NCI-H510A treated with DMSO at 0.1 percent for 48 hours (cell line): Measurements from ENCODE around the gene ROBO2.

Source experiments
- DNase-seq: peaks from one replicate; lab custom pipeline; 2025; lab: John Stamatoyannopoulos, UW

The ROBO2 gene, protein sequence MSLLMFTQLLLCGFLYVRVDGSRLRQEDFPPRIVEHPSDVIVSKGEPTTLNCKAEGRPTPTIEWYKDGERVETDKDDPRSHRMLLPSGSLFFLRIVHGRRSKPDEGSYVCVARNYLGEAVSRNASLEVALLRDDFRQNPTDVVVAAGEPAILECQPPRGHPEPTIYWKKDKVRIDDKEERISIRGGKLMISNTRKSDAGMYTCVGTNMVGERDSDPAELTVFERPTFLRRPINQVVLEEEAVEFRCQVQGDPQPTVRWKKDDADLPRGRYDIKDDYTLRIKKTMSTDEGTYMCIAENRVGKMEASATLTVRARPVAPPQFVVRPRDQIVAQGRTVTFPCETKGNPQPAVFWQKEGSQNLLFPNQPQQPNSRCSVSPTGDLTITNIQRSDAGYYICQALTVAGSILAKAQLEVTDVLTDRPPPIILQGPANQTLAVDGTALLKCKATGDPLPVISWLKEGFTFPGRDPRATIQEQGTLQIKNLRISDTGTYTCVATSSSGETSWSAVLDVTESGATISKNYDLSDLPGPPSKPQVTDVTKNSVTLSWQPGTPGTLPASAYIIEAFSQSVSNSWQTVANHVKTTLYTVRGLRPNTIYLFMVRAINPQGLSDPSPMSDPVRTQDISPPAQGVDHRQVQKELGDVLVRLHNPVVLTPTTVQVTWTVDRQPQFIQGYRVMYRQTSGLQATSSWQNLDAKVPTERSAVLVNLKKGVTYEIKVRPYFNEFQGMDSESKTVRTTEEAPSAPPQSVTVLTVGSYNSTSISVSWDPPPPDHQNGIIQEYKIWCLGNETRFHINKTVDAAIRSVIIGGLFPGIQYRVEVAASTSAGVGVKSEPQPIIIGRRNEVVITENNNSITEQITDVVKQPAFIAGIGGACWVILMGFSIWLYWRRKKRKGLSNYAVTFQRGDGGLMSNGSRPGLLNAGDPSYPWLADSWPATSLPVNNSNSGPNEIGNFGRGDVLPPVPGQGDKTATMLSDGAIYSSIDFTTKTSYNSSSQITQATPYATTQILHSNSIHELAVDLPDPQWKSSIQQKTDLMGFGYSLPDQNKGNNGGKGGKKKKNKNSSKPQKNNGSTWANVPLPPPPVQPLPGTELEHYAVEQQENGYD (N-terminal part only)

GRCh38 chr3:77039606-77040171 lies at the start of gene ROBO2:
TSS of gene ROBO2 (plus strand) at chr3:77040099. CDS start at chr3:77040786, 687 bp downstream.
- peak; percentile 45 for DNase-seq

GRCh38 chr3:76990606-76991005 lies 49.3 kb upstream of the ROBO2 start:
- DNase-seq = no peak

- no peak for DNase-seq
Observed at GRCh38 chr3:76991165-76991564, 48.7 kb upstream of the ROBO2 start.

DNA sequence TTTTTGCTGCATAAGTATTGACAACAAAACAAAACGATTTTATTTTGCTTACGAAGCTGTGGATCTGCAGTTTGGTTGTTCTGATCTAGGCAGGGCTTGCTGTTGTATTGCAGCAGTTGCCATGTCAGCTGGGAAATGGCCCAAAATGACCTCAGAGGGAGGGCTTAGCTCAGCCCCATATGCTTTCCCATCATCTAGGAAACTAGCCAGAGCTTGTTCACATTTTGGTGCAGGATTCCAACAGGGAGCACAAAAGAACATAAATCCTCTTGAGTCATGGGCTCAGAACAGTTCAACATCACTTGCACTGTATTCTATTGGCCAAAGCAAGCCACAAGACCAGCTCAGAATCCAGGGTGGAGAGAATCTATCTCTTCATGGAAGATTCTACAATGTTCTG lies 42.2 kb upstream of the ROBO2 start:
- DNase-seq = no peak

GRCh38 chr3:76998555-76998954 lies 41.3 kb upstream of the ROBO2 start:
- no peak for DNase-seq

DNA sequence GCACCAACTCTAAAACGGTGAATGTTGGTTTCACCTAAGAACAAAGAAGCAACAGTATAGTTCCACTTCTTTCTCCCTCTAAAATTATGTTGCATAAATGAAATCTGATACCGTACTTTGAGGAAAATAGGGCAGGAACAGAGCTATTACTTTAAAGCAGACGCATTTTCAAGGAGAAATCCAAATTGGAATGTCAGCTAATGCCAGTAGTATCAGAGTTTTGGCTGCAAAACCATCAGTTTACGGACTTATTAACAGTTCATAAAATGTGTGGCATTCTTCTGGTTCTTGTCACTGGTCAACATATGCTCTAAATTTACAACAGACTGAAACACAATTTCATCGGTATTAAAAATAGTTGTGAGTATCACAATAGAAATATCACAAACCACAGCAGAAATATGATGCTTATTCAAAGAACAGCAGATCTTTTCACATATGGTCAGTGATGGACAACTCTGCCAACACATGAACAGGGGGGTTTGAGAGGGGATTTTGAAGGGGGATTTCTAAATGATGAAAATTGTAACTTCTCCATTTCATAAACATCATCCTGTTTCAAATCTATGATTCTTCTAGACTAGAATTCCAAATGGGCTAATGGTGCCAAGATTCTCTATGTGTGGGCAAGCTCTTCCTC lies 38.7 kb upstream of the ROBO2 start:
- DNase-seq = no peak

DNA sequence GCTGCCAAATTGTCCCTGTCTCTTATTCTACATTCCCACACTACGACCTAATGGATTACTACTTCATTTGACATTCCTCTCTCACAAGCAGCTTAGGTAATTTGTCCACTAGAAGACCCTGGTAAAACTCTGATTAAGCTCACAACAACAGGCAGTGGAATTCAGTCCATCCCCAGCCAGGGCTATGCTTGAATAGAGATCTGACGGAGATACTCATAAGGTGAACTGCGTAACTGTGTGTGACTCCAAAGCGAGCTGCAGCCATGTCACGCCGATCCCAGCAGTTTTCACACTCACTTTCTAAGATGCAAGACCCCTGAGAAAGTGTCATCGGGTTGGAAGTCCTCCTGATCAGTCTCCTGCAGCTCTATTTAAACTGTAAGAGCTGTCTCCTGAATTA lies 25.7 kb upstream of the ROBO2 start:
- no peak for DNase-seq

DNA sequence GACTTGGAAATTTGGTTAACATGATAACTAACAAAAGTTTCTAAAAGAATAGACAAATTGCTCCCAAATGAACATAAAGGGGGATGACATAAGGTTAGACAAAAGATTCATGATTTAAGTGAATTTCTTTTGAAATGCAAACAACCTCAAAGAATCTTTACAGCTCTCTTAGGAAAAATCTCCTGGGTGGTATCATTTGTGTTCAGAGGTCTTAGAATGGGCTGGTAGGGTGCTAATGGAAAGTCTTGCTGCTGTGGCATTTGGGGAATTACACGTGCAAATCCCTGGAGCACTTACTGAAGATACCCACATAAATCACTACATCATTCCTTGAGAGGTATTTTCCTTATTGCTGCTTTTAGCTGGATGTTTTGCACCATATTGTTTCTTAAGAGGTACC lies 14.4 kb upstream of the ROBO2 start:
- no peak for DNase-seq

- DNase-seq = no peak
Observed at GRCh38 chr3:77026904-77027634, 12.8 kb upstream of the ROBO2 start.

DNA sequence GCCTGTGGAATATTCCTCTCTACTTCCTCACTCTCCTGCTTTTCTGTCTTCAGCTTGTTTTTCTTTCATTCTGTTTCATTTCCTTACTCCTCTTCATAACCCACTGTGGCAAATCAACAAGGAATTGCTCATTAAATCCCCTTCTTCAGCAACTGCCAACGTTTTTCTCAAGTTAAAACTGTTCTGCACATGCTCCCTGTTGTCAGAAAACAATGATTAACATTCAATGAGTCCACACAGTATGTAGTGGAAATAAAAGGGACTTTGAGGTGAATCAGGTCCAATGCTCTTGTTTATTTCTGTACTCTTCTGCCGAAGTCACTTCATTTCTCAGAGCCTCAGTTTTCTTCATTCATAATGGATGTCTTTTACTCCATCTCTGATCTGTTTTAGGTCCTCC lies 11.9 kb upstream of the ROBO2 start:
- DNase-seq = no peak

DNA sequence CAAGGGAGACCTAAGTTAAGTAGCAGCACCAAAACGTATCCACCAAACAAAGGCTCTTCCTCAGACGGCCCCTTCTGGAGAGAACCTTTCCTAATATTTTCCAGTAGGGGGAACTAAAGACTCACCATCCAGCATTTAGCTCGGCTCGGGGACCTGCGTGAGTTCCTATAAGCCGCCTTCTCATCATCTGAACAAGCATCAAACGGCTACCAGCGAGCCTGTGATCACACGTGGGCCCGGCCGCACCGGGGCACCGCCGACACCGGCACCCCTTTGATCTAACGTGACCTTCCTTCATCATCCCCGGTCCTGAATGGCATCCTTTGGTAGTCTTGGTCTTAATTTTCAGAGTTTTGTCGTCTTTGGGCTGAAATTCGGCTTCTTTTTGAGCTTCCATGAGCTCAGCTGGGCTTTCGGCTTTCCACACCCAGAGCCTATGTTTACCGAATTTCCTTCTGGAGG lies 1.4 kb upstream of the ROBO2 start:
- peak; percentile 69 for DNase-seq

- peak; percentile 39 for DNase-seq
Observed at GRCh38 chr3:77038930-77039605, 831 bp upstream of the ROBO2 start.

DNA sequence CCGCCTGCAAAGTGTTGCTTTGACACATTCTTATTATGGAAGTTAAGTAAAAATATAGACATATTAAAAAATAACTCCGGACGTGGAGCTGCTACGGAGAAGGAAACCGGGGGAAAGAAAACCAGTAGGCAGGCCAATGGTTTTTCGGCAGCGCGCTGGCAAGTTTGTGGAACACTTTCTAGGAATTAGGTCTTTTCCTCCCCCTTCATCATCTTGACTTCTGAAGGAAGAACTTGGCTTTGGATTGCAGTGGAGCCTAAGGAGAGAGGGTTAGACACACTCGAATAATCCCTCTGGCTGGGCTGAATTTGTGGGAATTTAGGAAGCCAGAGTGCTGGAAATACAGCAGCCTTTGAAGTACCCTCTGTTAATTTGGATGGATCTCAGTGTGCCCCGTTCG lies 317 bp downstream of the ROBO2 start:
- DNase-seq = peak; percentile 45

- DNase-seq = no peak
Observed at GRCh38 chr3:77040926-77041722, 1.2 kb downstream of the ROBO2 start.

DNA sequence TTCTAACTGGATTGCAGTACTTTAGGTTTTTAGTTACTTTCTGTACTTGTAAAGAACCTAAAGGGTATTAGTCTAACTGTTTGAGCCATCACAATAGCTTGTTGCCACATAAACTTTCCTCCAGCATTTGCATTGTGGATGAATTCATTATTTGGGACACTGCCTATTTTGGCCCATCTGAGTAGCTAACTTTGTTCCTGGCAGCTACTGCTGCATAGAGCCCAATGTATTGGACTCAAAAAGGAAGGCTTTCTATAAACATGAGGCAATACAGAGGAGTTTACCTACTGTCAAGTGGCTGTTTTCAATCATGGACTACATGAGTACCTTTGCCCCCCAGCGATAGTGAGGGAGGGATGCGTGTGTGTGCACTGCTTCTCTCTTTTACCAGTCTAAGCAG lies 1.9 kb downstream of the ROBO2 start:
- DNase-seq = no peak

DNA sequence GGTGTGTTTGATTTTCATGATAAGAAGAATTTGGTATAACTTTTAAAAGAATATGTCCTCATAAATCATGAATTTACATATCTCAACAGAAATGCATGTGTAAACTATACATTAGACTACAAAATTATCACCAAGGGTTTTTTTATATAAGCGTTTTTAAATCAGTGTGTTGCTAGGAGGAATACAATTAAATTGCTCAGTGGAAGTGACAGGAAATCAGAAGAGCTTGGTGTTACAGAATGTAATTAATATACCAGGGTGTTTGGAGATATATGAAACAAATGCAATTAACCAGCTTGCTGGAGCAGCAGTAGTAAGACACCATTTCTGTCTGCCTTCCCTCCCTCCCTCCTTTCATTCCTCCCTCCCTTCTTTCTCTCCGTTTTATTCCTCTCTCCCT lies 2.4 kb downstream of the ROBO2 start:
- no peak for DNase-seq

GRCh38 chr3:77042882-77043281 lies 3.0 kb downstream of the ROBO2 start:
- DNase-seq = peak; percentile 5

DNA sequence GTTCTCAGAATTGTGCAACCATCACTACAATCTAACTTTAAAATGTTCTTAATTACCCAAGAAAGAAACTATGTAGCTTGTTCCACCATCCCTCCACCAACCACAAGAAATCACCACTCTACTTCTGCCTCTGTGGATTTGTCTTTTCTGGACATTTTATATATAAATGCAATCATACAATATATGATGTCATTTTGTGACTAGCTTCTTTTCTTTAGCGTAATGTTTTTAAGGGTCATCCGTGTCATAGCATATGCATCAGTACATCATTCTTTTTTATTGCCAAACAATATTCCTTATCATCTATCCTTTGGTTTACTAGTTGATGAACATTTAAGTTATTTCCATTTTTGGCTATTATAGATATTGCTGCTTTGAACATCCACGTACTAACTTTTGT lies 5.8 kb downstream of the ROBO2 start:
- DNase-seq = no peak

- DNase-seq = no peak
Observed at GRCh38 chr3:77048186-77048585, 8.3 kb downstream of the ROBO2 start.

DNA sequence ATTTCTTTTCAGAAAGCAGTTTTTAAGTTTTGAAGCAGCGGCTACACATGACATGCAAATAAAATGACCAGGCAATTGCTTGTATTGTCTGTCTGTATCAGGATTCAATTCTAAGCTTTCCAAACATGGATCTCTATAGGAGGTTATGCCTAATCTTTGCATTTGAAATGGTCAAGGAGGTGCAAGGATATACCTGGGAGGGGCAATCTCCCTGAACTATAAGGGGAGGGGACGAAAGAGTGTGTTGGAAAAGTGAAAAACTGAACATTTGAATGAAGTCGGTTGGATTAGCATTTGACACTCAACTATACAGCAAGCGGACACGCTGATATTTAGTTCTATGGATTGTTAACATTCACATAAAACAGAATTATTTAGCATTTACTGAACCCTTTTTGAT lies 11.7 kb downstream of the ROBO2 start:
- no peak for DNase-seq
